WERI-Rb-1 (cell line): ENCODE results near the gene DIRAS1.

Source experiments
- DNase-seq: peaks from one replicate; pipeline ENCODE4 v3.0.0-alpha.2; 2020
- H3K27ac ChIP-seq: fragments of 250-450 bp; sonication (Bioruptor Pico); 2 replicates; pipeline ENCODE4 v1.5.1; 2020; ENCODE audit warnings: mild to moderate bottlenecking, moderate library complexity
- H3K27me3 ChIP-seq: fragments of 250-450 bp; sonication (Bioruptor Pico); 2 replicates; pipeline ENCODE4 v1.5.1; 2021; ENCODE audit warnings: mild to moderate bottlenecking, low read depth, moderate library complexity; ENCODE audit not compliant: insufficient read depth, severe bottlenecking
- H3K36me3 ChIP-seq: fragments of 250-450 bp; sonication (Bioruptor Pico); 2 replicates; pipeline ENCODE4 v1.5.1; 2020; ENCODE audit warnings: mild to moderate bottlenecking, moderate library complexity
- H3K4me3 ChIP-seq: 2 replicates; pipeline ENCODE4 v1.5.1; 2011; ENCODE audit warnings: low read depth, mild to moderate bottlenecking, control low read depth, low read length
- H3K9me3 ChIP-seq: fragments of 250-450 bp; sonication (Bioruptor Pico); 2 replicates; pipeline ENCODE4 v1.5.1; 2021; ENCODE audit warnings: mild to moderate bottlenecking, moderate library complexity; ENCODE audit not compliant: severe bottlenecking
- CTCF ChIP-seq: IDR thresholded peaks from 2 replicates; pipeline ENCODE4 v1.5.1; 2011; ENCODE audit warnings: low read depth, mild to moderate bottlenecking, control low read depth, inconsistent platforms, low read length

Gene DIRAS1

GRCh38 chr19:2720777-2721569, at the start of gene DIRAS1:
DIRAS1 (minus strand) TSS chr19:2721372; CDS start chr19:2717806, 3,566 bp downstream.
- DNase-seq: peak; percentile 28

GRCh38 chr19:2770055-2771013, 49.2 kb upstream of the DIRAS1 start:
- no peak for TF ChIP-seq CTCF
- no peak for DNase-seq
- Histone ChIP-seq H3K9me3 (no peaks in the 10 kb centered on the region), H3K4me3 (no peak overlapping the region), H3K27ac (no peak overlapping the region), H3K36me3 (peaks cover 63% of the 10 kb centered on the region), H3K27me3 (no peaks in the 10 kb centered on the region)

More at GRCh38 chr19:2720777-2721569, at the start of gene DIRAS1:
- Histone ChIP-seq H3K4me3 (peak within 1 kb of the TSS; percentile 56), H3K36me3 (peaks cover 7% of the 10 kb centered on the region), H3K9me3 (peaks cover under 1% of the 10 kb centered on the region), H3K27ac (peak within 1 kb of the TSS; percentile 57), H3K27me3 (no peaks in the 10 kb centered on the region)
- TF ChIP-seq CTCF: no peak

GRCh38 chr19:2769218-2769617, 48.0 kb upstream of the DIRAS1 start:
- Histone ChIP-seq H3K27ac (no peak overlapping the region), H3K36me3 (peaks cover 67% of the 10 kb centered on the region), H3K9me3 (no peaks in the 10 kb centered on the region), H3K27me3 (no peaks in the 10 kb centered on the region), H3K4me3 (no peak overlapping the region)
- no peak for DNase-seq
- no peak for TF ChIP-seq CTCF

GRCh38 chr19:2768365-2769132, 47.4 kb upstream of the DIRAS1 start:
- DNase-seq: no peak
- no peaks in the 10 kb centered on the region for H3K9me3 ChIP-seq
- no peaks in the 10 kb centered on the region for H3K27me3 ChIP-seq
- H3K4me3 ChIP-seq: no peak overlapping the region
- no peak overlapping the region for H3K27ac ChIP-seq
- no peak for TF ChIP-seq CTCF
- H3K36me3 ChIP-seq: peaks cover 74% of the 10 kb centered on the region

GRCh38 chr19:2767688-2768087, 46.5 kb upstream of the DIRAS1 start:
- H3K27ac ChIP-seq: no peak overlapping the region
- H3K36me3 ChIP-seq: peaks cover 83% of the 10 kb centered on the region
- no peaks in the 10 kb centered on the region for H3K27me3 ChIP-seq
- no peak overlapping the region for H3K4me3 ChIP-seq
- TF ChIP-seq CTCF: no peak
- H3K9me3 ChIP-seq: no peaks in the 10 kb centered on the region
- no peak for DNase-seq
